Activated CD4-positive, alpha-beta T cell treated with anti-CD3 and anti-CD28 coated beads, Interleukin-2, amount 10 ng/mL, durations not matched to agents 7 days and 5 days (primary cell): Measurements from ENCODE around the gene SIL1. TPM values are rescaled to one million over a fixed set of nuclear protein-coding genes. Genes with fewer than 3 reads are reported as not detected.

Experiments
- CTCF ChIA-PET: fragments of 350-600 bp; sonication (Branson Sonifier 250); formaldehyde crosslinking; loops from one replicate; lab custom pipeline; 2021; ENCODE audit warnings: antibody characterized with exemption; lab: Charles Lee
- POLR2A ChIA-PET: fragments of 350-600 bp; sonication (Branson Sonifier 250); formaldehyde crosslinking; loops from one replicate; lab custom pipeline; 2021; ENCODE audit warnings: antibody characterized with exemption; lab: Charles Lee
- DNase-seq: peaks from one replicate; pipeline ENCODE4 v3.0.0-alpha.2; 2020
- H3K27ac Mint-ChIP-seq: one replicate; pipeline ENCODE4 v1.8.0; 2021; ENCODE audit warnings: mild to moderate bottlenecking, moderate library complexity, mixed read lengths
- H3K27me3 Mint-ChIP-seq: one replicate; pipeline ENCODE4 v1.8.0; 2021; ENCODE audit warnings: mixed read lengths
- H3K36me3 Mint-ChIP-seq: one replicate; pipeline ENCODE4 v1.8.0; 2021; ENCODE audit warnings: low read depth, mixed read lengths
- H3K4me1 Mint-ChIP-seq: one replicate; pipeline ENCODE4 v1.8.0; 2021; ENCODE audit warnings: mixed read lengths
- H3K4me3 Mint-ChIP-seq: one replicate; pipeline ENCODE4 v1.8.0; 2021; ENCODE audit warnings: mild to moderate bottlenecking, moderate library complexity, mixed read lengths
- H3K9me3 Mint-ChIP-seq: one replicate; pipeline ENCODE4 v1.8.0; 2021; ENCODE audit warnings: mixed read lengths
- total RNA-seq, 2 experiments: library from RNA; stranded (reverse); gene quantifications; one replicate each; pipeline ENCODE4 v1.2.3, GENCODE V29; 2021

The SIL1 gene
- total RNA-seq, 2 experiments from 2014 or later = 9.4 to 9.7 TPM

GRCh38 chr5:139146809-139147482, 51.2 kb downstream of the SIL1 start:
- no peak overlapping the region for H3K4me3 Mint-ChIP-seq
- DNase-seq = no peak
- CTCF ChIA-PET = interaction anchor here (0.7 kb wide), 1 partner anchor 15 kb away, joined by 3 read pairs; no protein-coding TSS in a partner anchor
- POLR2A ChIA-PET = no interaction called here
- no peak overlapping the region for H3K27ac Mint-ChIP-seq
- H3K4me1 Mint-ChIP-seq = no peaks in the 10 kb centered on the region
- H3K36me3 Mint-ChIP-seq = no peaks in the 10 kb centered on the region
- H3K9me3 Mint-ChIP-seq = no peaks in the 10 kb centered on the region
- H3K27me3 Mint-ChIP-seq = peaks cover 1% of the 10 kb centered on the region

- Mint-ChIP-seq H3K27ac (no peak overlapping the region), H3K4me3 (no peak overlapping the region), H3K9me3 (no peaks in the 10 kb centered on the region), H3K4me1 (no peaks in the 10 kb centered on the region), H3K27me3 (no peaks in the 10 kb centered on the region), H3K36me3 (no peaks in the 10 kb centered on the region)
- ChIA-PET POLR2A (no interaction called here), CTCF (interaction anchor here (0.7 to 1.3 kb wide), 3 partner anchors 11 to 284 kb away, joined by 3 to 4 read pairs (median 3); no protein-coding TSS in a partner anchor)
- DNase-seq = no peak
These were observed 56.5 kb downstream of the SIL1 start for GRCh38 chr5:139141446-139142204.

- DNase-seq = no peak
- H3K4me1 Mint-ChIP-seq = no peaks in the 10 kb centered on the region
- POLR2A ChIA-PET = no interaction called here
- H3K9me3 Mint-ChIP-seq = no peaks in the 10 kb centered on the region
- CTCF ChIA-PET = interaction anchor here (1.3 kb wide), 1 partner anchor 10 kb away, joined by 3 read pairs; no protein-coding TSS in a partner anchor
- no peak overlapping the region for H3K27ac Mint-ChIP-seq
- H3K4me3 Mint-ChIP-seq = no peak overlapping the region
- H3K36me3 Mint-ChIP-seq = no peaks in the 10 kb centered on the region
- no peaks in the 10 kb centered on the region for H3K27me3 Mint-ChIP-seq
These were observed 57.5 kb downstream of the SIL1 start for GRCh38 chr5:139140591-139141071.

DNA sequence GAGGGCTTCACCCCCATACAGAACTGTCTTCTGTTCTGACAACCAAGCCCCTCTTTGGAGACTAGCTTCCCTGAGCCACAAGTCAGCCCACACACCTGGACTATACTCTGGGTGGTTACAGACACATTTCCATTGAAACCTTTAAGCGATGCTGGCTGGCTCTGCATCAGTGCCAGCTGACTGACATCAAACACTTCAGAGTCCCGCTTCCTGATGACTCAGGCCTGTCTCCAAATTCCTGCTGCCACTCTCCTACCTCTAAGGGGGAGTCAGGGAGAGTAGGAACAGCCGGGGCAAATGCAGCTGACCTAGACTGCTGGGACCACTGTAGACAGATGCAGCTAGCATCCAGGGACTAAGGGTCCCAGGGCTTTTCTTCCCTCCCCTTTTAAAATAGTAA, 59.4 kb downstream of the SIL1 start:
- H3K9me3 Mint-ChIP-seq = no peaks in the 10 kb centered on the region
- no peak for DNase-seq
- H3K4me3 Mint-ChIP-seq = no peak overlapping the region
- H3K36me3 Mint-ChIP-seq = no peaks in the 10 kb centered on the region
- H3K27me3 Mint-ChIP-seq = no peaks in the 10 kb centered on the region
- no peaks in the 10 kb centered on the region for H3K4me1 Mint-ChIP-seq
- POLR2A ChIA-PET = no interaction called here
- CTCF ChIA-PET = interaction anchor here (0.7 kb wide), 1 partner anchor 123 kb away, joined by 3 read pairs; no protein-coding TSS in a partner anchor
- no peak overlapping the region for H3K27ac Mint-ChIP-seq

DNA sequence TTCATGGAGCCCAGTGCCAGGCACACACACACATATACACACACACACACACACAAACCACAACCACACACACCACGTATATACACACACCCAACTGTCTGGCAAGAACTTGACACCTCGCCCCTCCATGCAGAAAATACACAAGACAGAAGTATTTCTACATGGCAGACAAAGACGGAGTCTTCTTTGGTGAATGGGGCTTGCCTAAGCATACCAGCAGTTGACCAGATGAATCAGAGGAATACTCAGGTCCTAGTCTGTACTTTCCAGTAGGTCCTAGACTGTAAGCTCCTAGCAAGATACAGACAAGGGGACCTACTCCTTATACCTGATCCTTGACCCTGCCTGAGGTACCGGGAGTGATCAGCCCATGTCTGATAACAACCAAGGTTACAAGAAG, 60.1 kb downstream of the SIL1 start:
- Mint-ChIP-seq H3K36me3 (no peaks in the 10 kb centered on the region), H3K4me1 (no peaks in the 10 kb centered on the region), H3K27ac (no peak overlapping the region), H3K27me3 (no peaks in the 10 kb centered on the region), H3K9me3 (no peaks in the 10 kb centered on the region), H3K4me3 (no peak overlapping the region)
- ChIA-PET POLR2A (no interaction called here), CTCF (interaction anchor here (0.7 kb wide), 1 partner anchor 123 kb away, joined by 3 read pairs; no protein-coding TSS in a partner anchor)
- no peak for DNase-seq

- no peaks in the 10 kb centered on the region for H3K9me3 Mint-ChIP-seq
- DNase-seq = peak; percentile 8
These were observed 60.5 kb downstream of the SIL1 start for GRCh38 chr5:139137697-139138096.

GRCh38 chr5:139134906-139135305, 63.3 kb downstream of the SIL1 start:
- H3K27me3 Mint-ChIP-seq = no peaks in the 10 kb centered on the region
- no peaks in the 10 kb centered on the region for H3K36me3 Mint-ChIP-seq
- H3K27ac Mint-ChIP-seq = no peak overlapping the region
- no peak overlapping the region for H3K4me3 Mint-ChIP-seq
- no peaks in the 10 kb centered on the region for H3K4me1 Mint-ChIP-seq
- H3K9me3 Mint-ChIP-seq = no peaks in the 10 kb centered on the region
- no peak for DNase-seq
- ChIA-PET POLR2A (no interaction called here), CTCF (interaction anchor here (0.6 to 0.8 kb wide), 2 partner anchors 300 to 958 kb away, joined by 3 to 4 read pairs; no protein-coding TSS in a partner anchor)

More at GRCh38 chr5:139137697-139138096, 60.5 kb downstream of the SIL1 start:
- CTCF ChIA-PET = no interaction called here
- no peaks in the 10 kb centered on the region for H3K4me1 Mint-ChIP-seq
- POLR2A ChIA-PET = no interaction called here
- H3K36me3 Mint-ChIP-seq = no peaks in the 10 kb centered on the region
- no peaks in the 10 kb centered on the region for H3K27me3 Mint-ChIP-seq
- H3K27ac Mint-ChIP-seq = no peak overlapping the region
- H3K4me3 Mint-ChIP-seq = no peak overlapping the region

- no peaks in the 10 kb centered on the region for H3K9me3 Mint-ChIP-seq
- ChIA-PET CTCF (no interaction called here), POLR2A (no interaction called here)
- no peak overlapping the region for H3K4me3 Mint-ChIP-seq
- H3K27me3 Mint-ChIP-seq = no peaks in the 10 kb centered on the region
- no peaks in the 10 kb centered on the region for H3K36me3 Mint-ChIP-seq
- no peak overlapping the region for H3K27ac Mint-ChIP-seq
- no peak for DNase-seq
- H3K4me1 Mint-ChIP-seq = no peaks in the 10 kb centered on the region
These were observed 64.9 kb downstream of the SIL1 start for GRCh38 chr5:139133282-139133681.

GRCh38 chr5:139132515-139132914, 65.7 kb downstream of the SIL1 start:
- no peak for DNase-seq
- ChIA-PET CTCF (interaction anchor here (1.2 kb wide), 1 partner anchor 12 kb away, joined by 3 read pairs; no protein-coding TSS in a partner anchor), POLR2A (no interaction called here)
- no peaks in the 10 kb centered on the region for H3K36me3 Mint-ChIP-seq
- H3K9me3 Mint-ChIP-seq = no peaks in the 10 kb centered on the region
- no peaks in the 10 kb centered on the region for H3K4me1 Mint-ChIP-seq
- H3K4me3 Mint-ChIP-seq = no peak overlapping the region
- no peaks in the 10 kb centered on the region for H3K27me3 Mint-ChIP-seq
- no peak overlapping the region for H3K27ac Mint-ChIP-seq

DNA sequence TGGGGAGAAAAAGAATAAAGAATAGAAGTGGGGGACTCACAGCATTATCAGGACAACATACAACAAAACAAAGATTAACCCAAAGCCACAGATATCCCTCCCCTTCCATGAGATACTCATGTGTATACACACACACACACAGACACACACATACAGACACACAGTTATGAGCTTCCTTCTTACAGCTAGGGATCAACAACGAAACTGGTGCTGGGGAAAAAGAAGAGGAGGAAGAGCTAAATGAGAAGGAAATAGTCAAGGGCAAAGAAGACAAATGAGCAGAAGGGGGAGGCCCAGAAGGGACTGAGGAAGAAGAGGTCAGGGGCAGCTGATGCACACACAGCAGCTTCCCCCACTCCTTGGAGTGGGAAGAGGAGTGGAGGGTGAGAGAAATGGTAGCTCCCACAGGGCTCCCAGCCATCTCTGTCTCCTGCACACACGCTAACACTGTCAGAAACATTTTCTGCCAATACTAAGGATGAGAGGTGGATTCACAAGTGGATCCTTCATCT, 66.2 kb downstream of the SIL1 start:
- Mint-ChIP-seq H3K27me3 (no peaks in the 10 kb centered on the region), H3K4me3 (no peak overlapping the region), H3K4me1 (no peaks in the 10 kb centered on the region), H3K36me3 (no peaks in the 10 kb centered on the region), H3K27ac (no peak overlapping the region), H3K9me3 (no peaks in the 10 kb centered on the region)
- DNase-seq = no peak
- ChIA-PET CTCF (interaction anchor here (0.6 to 1.2 kb wide), 2 partner anchors 11 to 13 kb away, joined by 3 read pairs; no protein-coding TSS in a partner anchor), POLR2A (interaction anchor here (0.8 kb wide), 1 partner anchor 498 kb away, joined by 5 read pairs; no protein-coding TSS in a partner anchor)

GRCh38 chr5:139131465-139131864, 66.7 kb downstream of the SIL1 start:
- no peaks in the 10 kb centered on the region for H3K9me3 Mint-ChIP-seq
- no peaks in the 10 kb centered on the region for H3K36me3 Mint-ChIP-seq
- H3K27ac Mint-ChIP-seq = no peak overlapping the region
- CTCF ChIA-PET = interaction anchor here (0.6 to 1.2 kb wide), 2 partner anchors 11 to 13 kb away, joined by 3 read pairs; no protein-coding TSS in a partner anchor
- no peak overlapping the region for H3K4me3 Mint-ChIP-seq
- H3K4me1 Mint-ChIP-seq = no peaks in the 10 kb centered on the region
- H3K27me3 Mint-ChIP-seq = no peaks in the 10 kb centered on the region
- no peak for DNase-seq
- POLR2A ChIA-PET = interaction anchor here (0.8 kb wide), 1 partner anchor 498 kb away, joined by 5 read pairs; no protein-coding TSS in a partner anchor

DNA sequence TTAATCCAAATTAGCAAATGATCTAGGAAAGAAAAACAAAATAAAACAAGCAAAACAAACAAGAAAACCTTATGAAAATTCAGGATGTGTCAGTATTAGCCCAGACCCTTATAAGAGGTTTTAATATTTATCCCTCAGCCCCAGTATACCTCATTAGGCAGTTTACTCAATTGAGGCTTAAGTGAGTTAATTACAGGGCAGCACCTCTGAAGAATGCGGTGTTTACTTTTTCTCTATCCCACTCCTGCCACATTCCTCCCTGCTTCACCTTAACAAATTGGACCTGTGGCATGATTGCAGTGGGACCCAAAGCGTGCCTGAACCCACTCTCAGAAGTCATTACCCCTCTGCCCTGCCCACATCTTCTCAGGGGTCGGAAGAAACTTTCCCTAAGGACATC, 67.1 kb downstream of the SIL1 start:
- POLR2A ChIA-PET = interaction anchor here (0.8 kb wide), 1 partner anchor 497 kb away, joined by 5 read pairs; no protein-coding TSS in a partner anchor
- Mint-ChIP-seq H3K27me3 (no peaks in the 10 kb centered on the region), H3K4me1 (no peaks in the 10 kb centered on the region), H3K4me3 (no peak overlapping the region), H3K27ac (no peak overlapping the region), H3K9me3 (no peaks in the 10 kb centered on the region), H3K36me3 (no peaks in the 10 kb centered on the region)
- no peak for DNase-seq
- CTCF ChIA-PET = interaction anchor here (1.0 kb wide), 1 partner anchor 10 kb away, joined by 3 read pairs; no protein-coding TSS in a partner anchor
